Astrocyte (in vitro differentiated cells and primary cell): ENCODE data around the gene EXOC6.

Source experiments
- EZH2 ChIP-seq: IDR thresholded peaks from 2 replicates; pipeline ENCODE4 v1.6.1; 2012; ENCODE audit warnings: mild to moderate bottlenecking, low read length, inconsistent platforms; ENCODE audit not compliant: insufficient read depth
- TF ChIP-seq, protein P1 (sequence below): IDR thresholded peaks from 2 replicates; pipeline ENCODE4 v1.5.1; 2011; ENCODE audit warnings: low read depth, mild to moderate bottlenecking, inconsistent platforms, low read length, moderate library complexity; ENCODE audit not compliant: insufficient read depth

DNA sequence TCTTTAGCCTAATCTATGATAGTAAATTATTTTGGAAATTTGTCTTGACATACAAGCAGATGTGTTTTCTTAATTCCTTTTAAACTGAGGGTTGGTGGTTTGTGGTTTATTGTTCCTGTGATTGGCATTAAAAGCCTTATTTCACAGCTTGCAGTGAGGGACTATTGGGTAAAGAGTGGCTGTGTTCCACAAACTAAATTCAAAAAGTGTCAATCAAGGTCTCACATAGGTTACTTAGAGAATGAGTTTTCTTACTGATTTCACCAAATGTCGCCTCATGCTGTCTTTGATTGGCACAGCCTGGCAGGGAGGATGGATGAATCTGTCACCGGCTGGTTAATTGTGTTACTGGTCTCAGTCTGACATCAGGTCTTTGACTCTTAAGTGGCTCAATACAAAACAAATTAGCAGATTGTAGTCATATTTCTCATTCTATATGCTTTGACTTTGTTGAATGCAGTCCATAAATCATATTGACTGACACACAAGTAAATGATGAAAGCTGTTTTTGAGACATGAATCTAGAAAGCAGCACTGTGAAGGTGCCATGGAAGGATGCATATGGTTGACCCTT lies 145.5 kb downstream of the EXOC6 start:
- TF ChIP-seq, protein P1, sequence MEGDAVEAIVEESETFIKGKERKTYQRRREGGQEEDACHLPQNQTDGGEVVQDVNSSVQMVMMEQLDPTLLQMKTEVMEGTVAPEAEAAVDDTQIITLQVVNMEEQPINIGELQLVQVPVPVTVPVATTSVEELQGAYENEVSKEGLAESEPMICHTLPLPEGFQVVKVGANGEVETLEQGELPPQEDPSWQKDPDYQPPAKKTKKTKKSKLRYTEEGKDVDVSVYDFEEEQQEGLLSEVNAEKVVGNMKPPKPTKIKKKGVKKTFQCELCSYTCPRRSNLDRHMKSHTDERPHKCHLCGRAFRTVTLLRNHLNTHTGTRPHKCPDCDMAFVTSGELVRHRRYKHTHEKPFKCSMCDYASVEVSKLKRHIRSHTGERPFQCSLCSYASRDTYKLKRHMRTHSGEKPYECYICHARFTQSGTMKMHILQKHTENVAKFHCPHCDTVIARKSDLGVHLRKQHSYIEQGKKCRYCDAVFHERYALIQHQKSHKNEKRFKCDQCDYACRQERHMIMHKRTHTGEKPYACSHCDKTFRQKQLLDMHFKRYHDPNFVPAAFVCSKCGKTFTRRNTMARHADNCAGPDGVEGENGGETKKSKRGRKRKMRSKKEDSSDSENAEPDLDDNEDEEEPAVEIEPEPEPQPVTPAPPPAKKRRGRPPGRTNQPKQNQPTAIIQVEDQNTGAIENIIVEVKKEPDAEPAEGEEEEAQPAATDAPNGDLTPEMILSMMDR, result no peak
- no peak for TF ChIP-seq EZH2
